B cell (primary cell): ENCODE results near the gene TFEB. TPM values are rescaled to one million over a fixed set of nuclear protein-coding genes. Genes with fewer than 3 reads are reported as not detected.

Source experiments
- ATAC-seq: fragments of 200-7000 bp; cut with Tn5 transposase; one replicate; pipeline ENCODE4 v1.10.0; 2021; ENCODE audit warnings: low read depth, mild to moderate bottlenecking, moderate number of reproducible peaks, moderate library complexity
- CTCF ChIA-PET: fragments of 350-600 bp; sonication (Branson Sonifier 250); formaldehyde crosslinking; loops from one replicate; lab custom pipeline; 2021; ENCODE audit warnings: antibody characterized with exemption, inconsistent platforms; lab: Charles Lee
- POLR2A ChIA-PET: fragments of 350-600 bp; sonication (Branson Sonifier 250); formaldehyde crosslinking; loops from one replicate; lab custom pipeline; 2021; ENCODE audit warnings: antibody characterized with exemption; lab: Charles Lee
- DNase-seq: peaks from one replicate; pipeline ENCODE4 v3.0.0; 2013
- H2AFZ ChIP-seq: 2 replicates; pipeline ENCODE4 v1.6.1; 2012; ENCODE audit warnings: mild to moderate bottlenecking, low read depth, low read length; ENCODE audit not compliant: insufficient read depth, poor library complexity, severe bottlenecking
- H3K27ac ChIP-seq, 2 donors: 1 replicate in 1 of 2; 2 replicates in 1 of 2; pipeline ENCODE4 v1.5.1; 2012 to 2013; ENCODE audit warnings: low read length in 2 of 2, mild to moderate bottlenecking in 2 of 2, moderate library complexity in 1 of 2
- H3K27me3 ChIP-seq, 4 experiments: fragments of 200-600 bp in 1 of 4; sonication (generic) in 1 of 4; replicated peaks in 1 of 4; 1 replicate in 2 of 4; 2 replicates in 2 of 4; pipeline versions ENCODE4 v1.6.1 to v1.7.0; 2013 to 2016; ENCODE audit warnings: low read length in 3 of 4, mild to moderate bottlenecking in 2 of 4, mixed read lengths in 1 of 4, moderate library complexity in 1 of 4; ENCODE audit not compliant: insufficient read depth in 4 of 4, control insufficient read depth in 3 of 4; ENCODE audit errors: control extremely low read depth in 1 of 4
- H3K36me3 ChIP-seq, 2 experiments: replicated peaks in 1 of 2; 1 replicate in 1 of 2; 2 replicates in 1 of 2; pipeline versions ENCODE4 v1.6.1 to v1.7.1; 2013; ENCODE audit warnings: low read length in 1 of 2; ENCODE audit not compliant: insufficient read depth in 2 of 2, control insufficient read depth in 1 of 2; ENCODE audit errors: control extremely low read depth in 1 of 2, extremely low read depth in 1 of 2
- H3K4me1 ChIP-seq, 2 donors: fragments of 200-600 bp in 1 of 2; sonication (generic) in 1 of 2; 1 replicate in 1 of 2; 2 replicates in 1 of 2; pipeline versions ENCODE4 v1.5.1 to v1.6.1; 2013 to 2017; ENCODE audit warnings: low read length in 2 of 2; ENCODE audit not compliant: control insufficient read depth in 2 of 2, insufficient read depth in 2 of 2
- H3K4me2 ChIP-seq: replicated peaks from 2 replicates; pipeline ENCODE3; 2012; ENCODE audit warnings: mild to moderate bottlenecking, low read depth, low read length; ENCODE audit not compliant: poor library complexity, severe bottlenecking
- H3K4me3 ChIP-seq, 5 experiments: fragments of 200-600 bp in 1 of 5; sonication (generic) in 1 of 5; 1 replicate in 3 of 5; 2 replicates in 2 of 5; pipeline versions ENCODE4 v1.5.1 to v1.7.0; 2011 to 2016; ENCODE audit warnings: low read length in 4 of 5, mild to moderate bottlenecking in 4 of 5, low read depth in 2 of 5, control low read depth in 1 of 5, moderate library complexity in 1 of 5; ENCODE audit not compliant: insufficient read depth in 1 of 5; ENCODE audit errors: control extremely low read depth in 1 of 5, extremely low read depth in 1 of 5
- H3K79me2 ChIP-seq: fragments of 200-600 bp; sonication (generic); one replicate; pipeline ENCODE4 v1.6.0; 2016; ENCODE audit warnings: low read length; ENCODE audit not compliant: control insufficient read depth, insufficient read depth
- H3K9ac ChIP-seq: fragments of 200-600 bp; sonication (generic); 2 replicates; pipeline ENCODE4 v1.6.1; 2017; ENCODE audit warnings: mild to moderate bottlenecking, low read length, moderate library complexity
- H3K9me3 ChIP-seq, 3 donors: one replicate each; pipeline versions ENCODE4 v1.6.1 to v1.7.1; 2013; ENCODE audit warnings: low read length in 2 of 3; ENCODE audit not compliant: control insufficient read depth in 2 of 3, insufficient read depth in 1 of 3; ENCODE audit errors: control extremely low read depth in 1 of 3
- H4K20me1 ChIP-seq: 2 replicates; pipeline ENCODE4 v1.6.0; 2012; ENCODE audit warnings: mild to moderate bottlenecking, low read length; ENCODE audit not compliant: insufficient read depth, control insufficient read depth, poor library complexity, severe bottlenecking
- H3K27ac Mint-ChIP-seq: one replicate; pipeline ENCODE4 v1.8.0; 2021; ENCODE audit warnings: mixed read lengths
- H3K27me3 Mint-ChIP-seq: one replicate; pipeline ENCODE4 v1.8.0; 2021; ENCODE audit warnings: mixed read lengths
- H3K4me1 Mint-ChIP-seq: one replicate; pipeline ENCODE4 v1.8.0; 2021; ENCODE audit warnings: mixed read lengths
- H3K4me3 Mint-ChIP-seq: one replicate; pipeline ENCODE4 v1.8.0; 2021; ENCODE audit warnings: mixed read lengths
- H3K9me3 Mint-ChIP-seq: one replicate; pipeline ENCODE4 v1.8.0; 2022; ENCODE audit warnings: mixed read lengths; ENCODE audit not compliant: insufficient read depth
- CTCF ChIP-seq: fragments of 200-600 bp; IDR thresholded peaks from one replicate; pipeline ENCODE4 v1.8.0; 2022; ENCODE audit warnings: antibody characterized with exemption, mild to moderate bottlenecking
- EZH2 ChIP-seq: IDR thresholded peaks from 2 replicates; pipeline ENCODE4 v1.6.1; 2012; ENCODE audit warnings: borderline replicate concordance, low read depth, mild to moderate bottlenecking, moderate library complexity, low read length; ENCODE audit not compliant: insufficient read depth, poor library complexity, severe bottlenecking
- WGBS: methylation state at CpG from one replicate; pipeline ENCODE4 v1.1.5; 2013; ENCODE audit warnings: missing lambda C conversion rate; ENCODE audit not compliant: insufficient coverage; 5-methylcytosine and 5-hydroxymethylcytosine counted together
- intact Hi-C: fragments of 100-400 bp; cut with micrococcal nuclease; formaldehyde crosslinking; loops from one replicate; pipeline ENCODE4 v1.10.0; 2022
- polyA plus RNA-seq: library from polyadenylated mRNA; depleted of rRNA; stranded (reverse); fragments of >200 nt; gene quantifications from 2 replicates; pipeline ENCODE4 v1.2.3, GENCODE V29; 2012
- total RNA-seq, 2 donors: library from RNA; stranded (reverse); fragments of 120-200 nt in 1 of 2; gene quantifications; 1 replicate in 1 of 2; 2 replicates in 1 of 2; pipeline versions ENCODE4 v1.2.3 to v1.2.4, GENCODE V29; 2013 to 2022

Gene TFEB
- total and polyA plus RNA-seq, 2 donors (not counting 1 experiment from before 2014, with no cell fraction given), result 113 to 148 TPM

GRCh38 chr6:41697861-41698781 lies 37.3 kb downstream of the TFEB start:
- peak overlapping the region; percentile 71 for H3K27ac Mint-ChIP-seq
- H3K27ac ChIP-seq, result peak overlapping the region in 1 of 2 donors; percentile 49
- ChIA-PET CTCF (interaction anchor here (0.7 to 3.5 kb wide), 4 partner anchors 8 to 96 kb away, joined by 3 to 23 read pairs (median 4); no protein-coding TSS in a partner anchor), POLR2A (interaction anchor here (0.8 to 11.0 kb wide), 2 partner anchors 33 to 36 kb away, joined by 4 to 342 read pairs; partner anchors contain the start of gene TFEB)
- intact Hi-C loops, result loop anchor here (5.0 kb wide), 1 partner anchor 34 kb away; no protein-coding TSS in a partner anchor
- H3K4me1 Mint-ChIP-seq, result peaks cover 79% of the 10 kb centered on the region
- H3K9me3 ChIP-seq, result peaks cover 0 to 7% (median 0%) of the 10 kb centered on the region in 3 donors
- WGBS, result 85% methylated on average over 13 of the region's 15 CpGs
- no peak overlapping the region for H2AFZ ChIP-seq
- no peak for TF ChIP-seq EZH2
- no peak for ATAC-seq
- no peak overlapping the region for H3K9ac ChIP-seq
- H3K9me3 Mint-ChIP-seq, result no peaks in the 10 kb centered on the region
- H3K4me1 ChIP-seq, result peaks cover 56 to 76% of the 10 kb centered on the region in 2 donors
- H3K4me3 Mint-ChIP-seq, result no peak overlapping the region
- H3K4me2 ChIP-seq, result no peak overlapping the region
- no peak overlapping the region for H3K4me3 ChIP-seq
- H3K36me3 ChIP-seq, result peaks cover 0 to 61% of the 10 kb centered on the region in 2 experiments
- H3K79me2 ChIP-seq, result peaks cover 95% of the 10 kb centered on the region
- no peak for DNase-seq
- no peaks in the 10 kb centered on the region for H3K27me3 Mint-ChIP-seq
- H3K27me3 ChIP-seq, result no peaks in the 10 kb centered on the region
- H4K20me1 ChIP-seq, result peaks cover 93% of the 10 kb centered on the region

- Histone ChIP-seq H3K79me2 (peaks cover 95% of the 10 kb centered on the region), H3K9ac (no peak overlapping the region), H4K20me1 (peaks cover 93% of the 10 kb centered on the region), H3K27me3 (no peaks in the 10 kb centered on the region), H3K9me3 (peaks cover 0 to 7% (median 0%) of the 10 kb centered on the region in 3 donors), H3K4me1 (peaks cover 45 to 70% of the 10 kb centered on the region in 2 donors), H3K4me2 (no peak overlapping the region), H3K36me3 (peaks cover 0 to 54% of the 10 kb centered on the region in 2 experiments), H3K4me3 (no peak overlapping the region), H2AFZ (no peak overlapping the region), H3K27ac (peak overlapping the region in 1 of 2 donors; percentile 49)
- peak overlapping the region; percentile 58 for H3K27ac Mint-ChIP-seq
- H3K4me3 Mint-ChIP-seq, result no peak overlapping the region
- intact Hi-C loops, result loop anchor here (5.0 kb wide), 1 partner anchor 36 kb away; no protein-coding TSS in a partner anchor
- peaks cover 76% of the 10 kb centered on the region for H3K4me1 Mint-ChIP-seq
- TF ChIP-seq EZH2 (no peak), CTCF (no peak)
- ATAC-seq (no peak), DNase-seq (no peak)
- ChIA-PET CTCF (interaction anchor here (4.5 to 6.3 kb wide), 2 partner anchors 8 to 12 kb away, joined by 32 to 51 read pairs; no protein-coding TSS in a partner anchor), POLR2A (interaction anchor here (1.3 to 2.3 kb wide), 2 partner anchors 19 to 38 kb away, joined by 3 to 5 read pairs; no protein-coding TSS in a partner anchor)
- WGBS, result 77% methylated on average over 2 of the region's 6 CpGs
- no peaks in the 10 kb centered on the region for H3K27me3 Mint-ChIP-seq
- H3K9me3 Mint-ChIP-seq, result no peaks in the 10 kb centered on the region
Measured at GRCh38 chr6:41696788-41697187, 38.6 kb downstream of the TFEB start.
